NCI-H1436 treated with DMSO at 0.1 percent for 48 hours (cell line): Measurements from ENCODE around the gene USP40.
"Not testable (repeated sequence)": the region's sequence is repeated elsewhere in the genome, so short reads cannot be mapped to it uniquely, and the experiment has no call there.

ENCODE experiments used
- DNase-seq: peaks from one replicate; lab custom pipeline; 2025; lab: John Stamatoyannopoulos, UW

USP40 gene, protein sequence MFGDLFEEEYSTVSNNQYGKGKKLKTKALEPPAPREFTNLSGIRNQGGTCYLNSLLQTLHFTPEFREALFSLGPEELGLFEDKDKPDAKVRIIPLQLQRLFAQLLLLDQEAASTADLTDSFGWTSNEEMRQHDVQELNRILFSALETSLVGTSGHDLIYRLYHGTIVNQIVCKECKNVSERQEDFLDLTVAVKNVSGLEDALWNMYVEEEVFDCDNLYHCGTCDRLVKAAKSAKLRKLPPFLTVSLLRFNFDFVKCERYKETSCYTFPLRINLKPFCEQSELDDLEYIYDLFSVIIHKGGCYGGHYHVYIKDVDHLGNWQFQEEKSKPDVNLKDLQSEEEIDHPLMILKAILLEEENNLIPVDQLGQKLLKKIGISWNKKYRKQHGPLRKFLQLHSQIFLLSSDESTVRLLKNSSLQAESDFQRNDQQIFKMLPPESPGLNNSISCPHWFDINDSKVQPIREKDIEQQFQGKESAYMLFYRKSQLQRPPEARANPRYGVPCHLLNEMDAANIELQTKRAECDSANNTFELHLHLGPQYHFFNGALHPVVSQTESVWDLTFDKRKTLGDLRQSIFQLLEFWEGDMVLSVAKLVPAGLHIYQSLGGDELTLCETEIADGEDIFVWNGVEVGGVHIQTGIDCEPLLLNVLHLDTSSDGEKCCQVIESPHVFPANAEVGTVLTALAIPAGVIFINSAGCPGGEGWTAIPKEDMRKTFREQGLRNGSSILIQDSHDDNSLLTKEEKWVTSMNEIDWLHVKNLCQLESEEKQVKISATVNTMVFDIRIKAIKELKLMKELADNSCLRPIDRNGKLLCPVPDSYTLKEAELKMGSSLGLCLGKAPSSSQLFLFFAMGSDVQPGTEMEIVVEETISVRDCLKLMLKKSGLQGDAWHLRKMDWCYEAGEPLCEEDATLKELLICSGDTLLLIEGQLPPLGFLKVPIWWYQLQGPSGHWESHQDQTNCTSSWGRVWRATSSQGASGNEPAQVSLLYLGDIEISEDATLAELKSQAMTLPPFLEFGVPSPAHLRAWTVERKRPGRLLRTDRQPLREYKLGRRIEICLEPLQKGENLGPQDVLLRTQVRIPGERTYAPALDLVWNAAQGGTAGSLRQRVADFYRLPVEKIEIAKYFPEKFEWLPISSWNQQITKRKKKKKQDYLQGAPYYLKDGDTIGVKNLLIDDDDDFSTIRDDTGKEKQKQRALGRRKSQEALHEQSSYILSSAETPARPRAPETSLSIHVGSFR

DNA sequence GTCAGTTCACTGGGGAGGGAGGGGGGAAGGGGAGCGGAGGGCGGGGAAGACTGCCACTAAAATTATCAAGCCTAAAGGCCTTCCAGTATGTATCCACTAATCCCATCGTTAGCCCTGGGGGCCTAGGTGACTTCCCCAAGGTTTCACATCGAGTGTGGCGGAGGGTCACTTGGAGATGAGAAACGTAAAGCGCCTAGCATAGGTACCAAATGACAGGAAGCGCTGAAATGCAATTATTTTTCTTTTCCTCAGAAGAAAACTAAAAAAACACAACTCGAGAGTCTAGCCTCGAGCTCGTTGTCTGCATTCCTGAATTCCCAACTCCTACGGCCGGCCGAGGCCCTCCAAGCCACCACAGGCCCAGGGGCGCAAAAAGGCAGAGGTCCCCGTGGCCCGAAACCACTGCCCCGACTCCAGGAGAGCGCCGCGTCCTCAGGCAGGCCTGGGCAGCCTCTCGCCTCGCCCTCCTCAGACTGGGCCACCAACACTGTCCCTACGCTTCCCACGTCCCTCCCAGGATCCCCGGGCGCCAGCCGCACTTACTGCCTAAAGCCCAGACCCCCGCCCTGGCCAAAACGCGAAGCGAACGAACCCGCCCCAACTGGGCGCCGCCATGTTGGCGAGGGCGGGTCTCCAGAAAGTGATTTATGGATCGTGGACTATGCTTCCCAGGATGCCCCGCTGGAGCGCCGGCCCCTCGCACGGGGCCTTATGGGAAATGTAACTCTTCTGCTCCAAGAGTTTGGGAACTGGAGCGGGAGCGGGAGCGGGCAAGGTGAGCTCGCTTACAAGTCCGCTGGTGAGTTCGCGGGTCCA lies at the start of gene USP40:
USP40 (minus strand) TSS at position 642 of the 816 bp plus-strand sequence. CDS start 1,228 bp downstream, outside the sequence.
- DNase-seq, result peak; percentile 79

DNA sequence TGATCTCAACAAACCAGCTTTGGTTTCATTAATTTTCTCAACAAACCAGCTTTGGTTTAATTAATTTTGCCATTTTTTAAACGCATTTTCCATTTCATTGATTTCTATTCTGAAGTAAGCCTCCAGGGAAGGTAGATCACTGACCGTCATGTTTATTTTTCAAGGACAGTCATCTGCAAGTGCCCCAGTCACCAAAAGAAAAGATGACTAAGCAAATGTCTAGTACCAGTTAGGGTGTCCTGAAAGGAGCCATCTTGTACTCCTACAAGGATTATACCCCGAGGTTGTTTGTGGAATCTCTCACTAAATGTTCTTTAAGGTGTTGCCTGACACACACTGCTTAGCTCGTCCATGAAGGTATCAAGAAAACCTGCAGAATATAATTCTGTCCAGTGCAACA lies 44.7 kb upstream of the USP40 start:
- no peak for DNase-seq

DNA sequence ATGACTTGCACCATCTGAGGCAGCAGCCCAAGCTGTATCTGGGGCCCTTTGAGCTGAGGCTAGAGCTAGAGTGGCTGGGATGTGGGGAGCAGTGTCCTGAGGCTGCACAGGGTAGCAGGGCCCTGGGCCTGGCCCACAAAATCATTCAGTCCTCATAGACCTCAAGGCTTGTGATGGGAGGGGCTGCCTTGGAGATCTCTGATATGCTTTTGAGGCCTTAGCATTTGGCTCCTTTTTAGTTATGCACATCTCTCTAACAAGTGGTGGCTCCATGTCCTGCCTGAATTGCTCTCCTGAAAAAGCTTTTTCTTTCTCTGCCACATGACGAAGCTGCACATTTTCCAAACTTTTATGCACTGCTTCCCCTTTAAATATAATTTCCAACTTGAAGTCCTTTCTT lies 39.1 kb upstream of the USP40 start:
- no peak for DNase-seq

DNA sequence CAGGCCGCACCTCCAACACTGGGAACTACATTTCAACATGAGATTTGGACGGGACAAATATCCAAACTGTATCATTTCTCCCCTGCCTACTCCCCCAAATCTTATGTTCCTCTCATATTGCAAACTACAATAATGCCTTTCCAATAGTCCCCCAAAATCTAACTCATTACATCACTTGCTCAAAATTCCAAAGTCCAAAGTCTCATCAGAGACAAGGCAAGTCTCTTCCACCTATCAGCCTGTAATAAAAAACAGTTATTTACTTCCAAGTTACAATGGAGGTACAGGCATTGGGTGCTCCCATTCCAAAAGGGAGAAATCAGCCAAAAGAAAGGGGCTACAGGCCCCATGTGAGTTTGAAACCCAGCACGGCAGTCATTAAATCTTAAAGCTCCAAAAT lies 38.2 kb upstream of the USP40 start:
- no peak for DNase-seq

DNA sequence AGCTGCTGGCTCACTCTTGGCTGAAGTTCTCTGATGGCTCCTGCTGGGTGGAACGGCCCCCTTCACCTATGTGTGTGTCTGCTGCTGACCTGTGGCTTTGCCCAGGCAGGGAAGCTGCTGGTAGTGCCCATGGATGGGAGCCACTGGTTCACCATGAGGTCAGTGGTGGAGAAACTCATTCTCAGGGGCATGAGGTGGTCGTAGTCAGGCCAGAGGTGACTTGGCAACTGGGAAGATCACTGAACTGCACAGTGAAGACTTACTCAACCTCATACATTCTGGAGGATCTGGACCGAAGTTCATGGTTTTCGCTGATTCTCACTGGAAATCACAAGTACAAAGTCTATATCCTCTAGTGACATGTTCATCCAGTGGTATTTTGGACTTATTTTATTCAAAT lies 36.9 kb upstream of the USP40 start:
- no peak for DNase-seq

DNA sequence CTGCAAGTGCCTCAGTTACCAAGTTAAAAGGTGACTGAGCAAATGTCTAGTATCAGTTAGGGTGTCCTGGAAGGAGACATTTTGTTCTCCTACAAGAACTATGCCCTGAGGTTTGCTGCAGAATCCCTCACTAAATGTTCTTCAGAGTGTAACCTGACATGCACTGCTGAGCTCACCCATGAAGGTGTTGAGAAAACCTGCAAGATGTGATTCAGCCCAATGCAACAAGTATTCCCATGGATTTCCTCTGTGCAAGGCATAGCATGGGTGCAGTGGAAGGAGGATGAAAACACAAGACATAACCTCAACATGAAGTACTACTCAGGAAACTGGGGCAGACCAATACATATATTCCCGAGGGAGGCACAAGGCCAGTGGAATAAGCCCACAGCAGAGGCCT lies 35.5 kb upstream of the USP40 start:
- DNase-seq, result no peak

DNA sequence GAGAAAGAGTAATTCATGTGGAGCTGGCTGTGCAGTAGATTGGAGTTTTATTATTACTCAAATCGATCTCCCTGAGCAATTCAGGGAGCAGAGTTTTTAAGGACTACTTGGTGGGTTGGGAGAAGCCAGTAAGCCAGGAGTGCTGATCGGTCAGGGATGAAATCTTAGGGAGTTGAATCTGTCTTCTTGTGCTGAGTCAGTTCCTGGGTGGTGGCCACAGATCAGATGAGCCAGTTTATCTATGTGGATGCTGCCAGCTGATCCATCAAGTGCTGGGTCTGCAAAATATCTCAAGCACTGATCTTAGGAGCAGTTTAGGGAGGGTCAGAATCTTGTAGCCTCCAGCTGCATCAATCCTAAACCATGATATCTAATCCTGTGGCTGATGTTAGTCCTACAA lies 33.8 kb upstream of the USP40 start:
- DNase-seq, result no peak

DNA sequence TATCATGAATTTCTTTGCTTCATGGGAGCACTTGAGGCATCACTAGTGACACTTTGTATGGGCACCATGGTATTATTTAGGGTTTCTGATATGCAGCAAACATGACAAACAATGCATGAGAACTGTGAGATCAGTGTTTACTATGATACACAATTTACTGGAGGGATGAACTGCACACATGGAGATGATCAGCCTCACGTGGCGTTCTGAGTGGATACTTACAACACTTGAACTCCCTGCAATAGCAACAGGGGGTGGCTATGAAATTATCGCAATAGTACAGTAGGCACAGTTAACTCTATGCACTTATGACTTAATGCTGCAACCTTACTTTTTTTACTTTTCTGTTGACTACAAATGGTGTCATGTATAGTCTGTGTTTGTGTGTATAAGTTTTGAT lies 32.4 kb upstream of the USP40 start:
- no peak for DNase-seq

DNA sequence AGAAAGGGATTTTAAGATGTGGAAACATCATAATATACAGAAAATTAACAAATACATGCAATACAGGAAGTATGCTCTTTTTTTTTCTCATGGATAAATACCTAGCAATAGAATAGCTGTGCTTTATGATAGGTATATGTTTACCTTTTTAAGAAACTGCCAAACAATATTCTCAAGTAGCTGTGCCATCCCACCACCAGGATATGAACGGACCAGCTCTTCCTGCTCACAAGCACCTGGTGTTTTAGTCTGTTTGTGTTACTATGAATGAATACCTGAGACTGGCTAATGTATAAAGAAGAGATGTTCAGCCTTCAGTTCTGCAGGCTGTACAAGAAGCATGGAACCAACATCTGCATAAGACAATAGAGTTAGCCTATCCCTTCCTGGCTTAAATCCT lies 30.9 kb upstream of the USP40 start:
- DNase-seq, result no peak

DNA sequence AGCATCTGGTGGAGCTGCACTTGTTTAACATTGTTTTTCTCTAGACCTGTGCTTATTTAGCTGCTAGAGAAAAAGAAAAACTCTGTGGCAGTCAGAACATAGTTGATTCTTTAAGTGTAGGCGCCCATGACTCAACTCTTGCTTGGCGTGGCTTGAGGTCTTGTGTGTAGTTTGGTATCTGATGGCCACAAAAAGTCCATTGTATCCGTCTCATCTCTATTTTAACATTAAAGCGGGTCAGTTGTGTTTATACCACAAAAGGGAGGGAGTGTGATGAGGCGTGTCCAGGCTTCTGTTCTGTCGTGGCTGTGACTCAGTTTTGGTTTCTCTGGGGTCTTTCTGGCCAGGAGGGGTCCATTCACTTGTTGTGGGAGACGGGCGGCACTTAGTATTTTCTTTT lies 26.6 kb upstream of the USP40 start:
- DNase-seq, result no peak

DNA sequence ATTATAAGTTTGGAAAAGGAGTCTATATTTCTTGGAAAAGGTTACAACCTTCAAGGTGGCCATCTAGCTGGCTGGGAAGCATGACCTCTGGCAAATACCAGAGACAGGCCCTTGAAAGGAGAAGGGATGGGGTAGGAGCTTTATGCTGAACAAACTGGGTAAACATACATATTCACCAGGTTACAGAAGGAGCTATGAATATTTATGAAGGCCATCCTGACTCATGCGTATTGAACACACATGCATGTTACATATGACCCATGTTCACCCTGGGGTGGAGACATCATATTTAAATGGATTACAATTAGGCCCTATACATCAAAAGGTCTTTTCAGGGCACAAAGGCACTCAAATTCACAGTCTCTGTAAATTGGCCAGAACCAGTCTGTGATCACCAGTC lies 26.1 kb upstream of the USP40 start:
- not testable (repeated sequence) for DNase-seq

DNA sequence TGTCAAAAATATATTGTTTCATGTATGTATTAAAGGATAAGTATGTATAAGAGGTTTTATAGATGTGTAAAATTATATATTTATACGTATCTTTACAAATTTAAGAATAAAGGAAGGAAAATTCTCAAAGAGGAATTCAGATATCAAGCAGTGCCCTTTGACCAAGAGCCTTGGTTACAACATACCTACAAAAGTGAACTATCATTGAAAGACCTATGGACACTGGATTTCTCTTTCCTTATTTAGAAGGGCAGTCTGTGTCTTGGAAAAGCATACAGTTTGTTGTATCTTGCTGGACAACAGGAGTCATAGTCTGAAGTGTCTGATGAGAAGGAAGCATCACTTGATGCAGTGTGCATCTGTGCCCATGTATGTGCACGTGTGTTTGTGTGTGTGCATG lies 21.8 kb upstream of the USP40 start:
- no peak for DNase-seq

DNA sequence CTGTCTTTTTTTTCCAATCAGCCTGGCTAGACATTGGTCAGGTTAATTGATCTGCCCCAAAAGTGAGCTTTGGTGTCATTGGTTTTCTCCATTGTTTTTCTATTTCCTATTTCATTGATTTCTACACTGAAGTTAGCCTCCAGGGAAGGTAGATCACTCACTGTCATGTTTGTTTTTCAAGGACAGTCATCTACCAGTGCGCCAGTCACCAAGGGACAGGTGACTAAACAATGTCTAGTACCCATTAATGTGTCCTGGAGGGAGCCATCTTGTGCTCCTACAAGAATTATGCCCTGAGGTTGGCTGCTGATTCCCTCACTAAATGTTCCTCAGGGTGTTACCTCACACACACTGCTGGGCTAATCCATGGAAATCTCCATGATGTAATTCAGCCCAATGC lies 17.6 kb upstream of the USP40 start:
- DNase-seq, result no peak

DNA sequence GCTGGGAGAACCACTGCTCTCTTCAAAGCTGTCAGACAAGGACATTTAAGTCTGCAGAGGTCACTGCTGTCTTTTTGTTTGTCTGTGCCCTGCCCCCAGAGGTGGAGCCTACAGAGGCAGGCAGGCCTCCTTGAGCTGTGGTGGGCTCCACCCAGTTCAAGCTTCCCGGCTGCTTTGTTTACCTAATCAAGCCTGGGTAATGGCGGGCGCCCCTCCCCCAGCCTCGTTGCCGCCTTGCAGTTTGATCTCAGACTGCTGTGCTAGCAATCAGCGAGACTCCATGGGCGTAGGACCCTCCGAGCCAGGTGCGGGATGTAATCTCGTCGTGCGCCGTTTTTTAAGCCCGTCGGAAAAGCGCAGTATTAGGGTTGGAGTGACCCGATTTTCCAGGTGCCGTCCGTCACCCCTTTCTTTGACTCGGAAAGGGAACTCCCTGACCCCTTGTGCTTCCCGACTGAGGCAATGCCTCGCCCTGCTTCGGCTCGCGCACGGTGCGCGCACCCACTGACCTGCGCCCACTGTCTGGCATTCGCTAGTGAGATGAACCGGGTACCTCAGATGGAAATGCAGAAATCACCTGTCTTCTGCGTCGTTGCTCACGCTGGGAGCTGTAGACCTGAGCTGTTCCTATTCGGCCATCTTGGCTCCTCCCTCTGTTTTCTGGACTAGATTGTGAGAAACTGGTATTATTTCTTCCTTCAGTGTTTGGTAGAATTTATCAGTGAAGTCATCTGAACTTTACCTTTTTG lies 16.8 kb upstream of the USP40 start:
- DNase-seq, result not testable (repeated sequence)

DNA sequence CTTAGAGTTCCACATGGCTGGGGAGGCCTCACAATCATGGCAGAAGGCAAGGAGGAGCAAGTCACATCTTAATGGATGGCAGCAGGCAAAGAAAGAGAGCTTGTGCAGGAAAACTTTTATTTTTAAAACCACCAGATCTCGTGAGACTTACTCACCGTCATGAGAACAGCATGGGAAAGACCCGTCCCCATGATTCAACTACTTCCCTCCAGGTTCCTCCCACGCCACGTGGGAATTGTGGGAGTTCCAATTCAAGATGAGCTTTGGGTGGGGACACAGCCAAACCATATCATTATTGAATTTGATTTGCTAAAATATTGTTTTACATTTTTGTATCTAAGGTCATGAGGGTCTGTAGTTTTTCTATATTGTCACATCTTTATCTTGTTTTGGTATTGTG lies 10.8 kb upstream of the USP40 start:
- not testable (repeated sequence) for DNase-seq

DNA sequence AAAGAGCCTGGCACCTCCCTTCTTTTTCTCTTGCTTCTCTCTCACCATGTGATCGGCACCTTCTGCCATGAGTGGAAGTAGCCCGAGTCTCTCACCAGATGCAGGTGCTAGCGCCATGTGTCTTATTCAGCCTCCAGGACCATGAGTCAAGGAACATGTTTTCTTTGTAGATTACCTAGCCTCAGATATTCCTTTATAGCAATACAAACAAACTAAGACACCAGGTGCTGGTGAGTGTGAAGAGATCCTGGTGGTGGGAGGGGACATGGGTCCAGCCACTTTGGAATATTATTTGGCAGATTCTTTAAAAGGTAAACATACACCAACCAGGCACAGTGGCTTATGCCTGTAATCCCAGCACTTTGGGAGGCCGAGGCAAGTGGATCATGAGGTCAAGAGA lies 5.9 kb upstream of the USP40 start:
- no peak for DNase-seq

DNA sequence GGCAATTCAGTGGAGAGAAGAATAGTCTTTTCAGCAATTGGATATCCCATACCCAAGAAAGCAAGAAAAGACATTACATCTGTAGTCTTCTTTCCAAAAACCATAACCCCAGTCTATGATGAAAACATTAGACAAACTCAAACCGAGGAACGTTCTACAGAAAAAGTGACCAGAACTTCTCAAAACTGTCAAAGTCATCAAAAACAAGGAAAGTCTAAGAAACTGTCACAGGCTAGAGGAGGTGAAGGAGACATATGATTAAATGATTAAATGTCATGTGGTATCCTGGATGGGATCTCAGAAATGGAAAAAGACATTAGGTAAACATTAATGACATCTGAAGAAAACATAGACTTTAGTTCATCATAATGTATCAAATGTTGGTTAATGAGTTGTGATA lies 4.9 kb upstream of the USP40 start:
- DNase-seq, result no peak

DNA sequence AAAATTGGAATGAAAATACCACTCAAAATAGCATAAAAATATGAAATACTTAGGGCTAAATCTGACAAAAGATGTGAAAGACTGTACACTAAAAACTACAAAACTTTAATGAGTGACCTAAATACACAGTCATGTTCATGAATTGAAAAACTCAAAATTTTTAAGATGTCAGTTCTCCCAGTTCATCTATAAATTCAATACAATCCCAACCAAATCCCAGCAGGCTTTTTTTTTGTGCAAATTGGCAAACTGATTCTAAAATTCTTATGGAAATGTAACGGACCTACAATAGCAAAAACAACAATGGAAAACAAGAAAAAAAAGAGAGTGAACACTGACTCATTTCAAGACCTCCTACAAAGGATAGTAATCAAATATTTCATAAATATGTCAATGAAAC lies 4.4 kb upstream of the USP40 start:
- DNase-seq, result no peak

DNA sequence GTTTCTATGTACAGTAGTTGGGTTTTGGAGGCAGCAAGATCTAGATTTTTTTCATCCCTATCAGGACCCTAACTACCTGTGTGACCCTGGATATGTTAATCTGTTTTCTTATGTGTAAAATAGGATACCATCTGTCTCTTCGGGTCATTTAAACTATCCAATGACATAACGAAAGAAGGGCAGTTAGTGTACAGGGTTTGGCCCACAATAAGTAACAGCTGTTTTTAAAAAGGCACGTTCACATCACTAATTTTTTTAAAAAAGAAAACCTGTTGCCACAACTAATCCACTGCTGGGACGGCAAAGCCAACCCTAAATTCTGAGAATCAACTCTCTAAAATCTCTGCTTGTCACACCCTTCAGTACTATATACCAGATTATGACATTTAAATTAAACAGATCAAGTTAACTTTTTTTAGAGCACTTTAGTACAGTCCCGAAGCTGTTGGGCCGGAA lies 869 bp downstream of the USP40 start:
- no peak for DNase-seq

DNA sequence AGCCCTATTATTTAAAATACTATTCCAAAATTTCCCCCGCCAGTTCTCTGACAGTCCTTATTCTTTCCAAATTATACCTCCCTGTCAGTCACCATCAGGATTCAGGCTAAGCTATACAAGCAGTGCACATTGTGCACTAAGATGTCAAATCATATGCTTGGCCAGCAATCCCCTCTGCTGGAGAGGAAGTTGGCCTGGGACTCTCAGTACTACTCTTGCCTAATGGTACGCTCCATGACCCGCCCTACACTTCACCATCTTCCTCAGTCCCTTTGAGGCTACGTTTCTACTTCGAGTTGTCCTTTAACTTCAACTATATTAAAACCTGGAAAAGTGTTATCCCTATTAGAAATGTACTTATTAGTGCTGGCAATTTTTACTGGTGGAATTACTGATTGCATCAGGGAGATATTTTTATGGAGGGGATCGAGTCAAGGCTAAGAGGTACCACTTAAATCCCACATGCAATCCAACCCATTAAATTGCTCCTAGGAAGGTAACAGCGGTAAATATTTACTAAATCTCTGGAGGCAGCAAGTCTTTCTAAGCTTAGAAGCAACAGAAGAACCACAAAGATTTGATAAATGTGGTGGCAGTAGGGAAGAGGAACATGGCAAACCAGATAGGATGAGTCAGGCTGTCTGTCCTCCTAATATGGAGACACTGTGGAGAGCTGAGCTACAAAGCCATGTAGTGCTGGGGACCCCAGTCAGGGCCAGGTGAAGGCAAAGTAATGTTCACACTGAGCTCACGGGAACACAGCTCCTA lies 2.7 kb downstream of the USP40 start:
- no peak for DNase-seq
